GM12892 (cell line): ENCODE measurements around the gene IL6R.
A peak's percentile ranks its signal among the peaks of the same experiment; 100 is the strongest.

Experiments used
- DNase-seq: peaks from one replicate; pipeline ENCODE4 v3.0.0; 2011; ENCODE audit not compliant: insufficient read length
- FAIRE-seq: peaks from 2 replicates; lab custom pipeline; 2011; peaks lifted over from hg19 to GRCh38; lab: Jason Lieb, UNC
- POLR2A ChIP-seq: IDR thresholded peaks from 2 replicates; pipeline ENCODE4 v1.6.1; 2011; ENCODE audit warnings: low read depth, low read length, control low read depth
- POLR2AphosphoS5 ChIP-seq: IDR thresholded peaks from 2 replicates; pipeline ENCODE4 v1.6.1; 2011; ENCODE audit warnings: low read depth, low read length, control low read depth
- TAF1 ChIP-seq: IDR thresholded peaks from 2 replicates; pipeline ENCODE4 v1.6.1; 2011; ENCODE audit warnings: low read depth, mild to moderate bottlenecking, control low read depth, low read length, borderline replicate concordance

Gene IL6R

DNA sequence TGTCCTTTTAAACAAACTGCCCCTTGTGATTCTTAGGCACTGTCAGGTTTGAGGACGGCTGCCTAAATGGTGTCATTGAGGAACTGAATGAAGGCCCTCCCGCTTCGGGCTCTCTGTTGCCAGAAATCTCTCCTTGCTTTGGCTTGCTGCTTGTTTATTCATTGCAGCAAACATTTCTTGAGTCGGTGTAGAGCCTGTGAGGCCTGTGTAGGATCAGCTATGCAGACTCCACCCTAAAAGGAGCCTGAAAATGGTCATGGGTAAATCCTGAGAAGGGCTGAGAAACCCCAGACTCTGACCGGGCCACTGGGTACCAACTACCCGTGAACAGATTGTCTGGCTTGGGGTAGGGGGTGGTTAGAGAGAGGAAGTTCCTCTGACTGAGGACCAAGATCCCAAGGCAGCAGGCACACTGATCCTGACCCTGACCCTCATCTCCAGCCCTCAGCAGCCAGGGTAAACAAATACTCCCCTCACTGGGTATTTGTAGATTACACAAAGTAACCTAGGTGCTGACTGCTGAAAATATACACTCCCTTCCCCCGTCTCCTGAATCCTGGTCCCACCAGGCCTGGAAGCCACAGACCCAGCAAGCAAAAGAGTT lies 3.1 kb downstream of the IL6R start:
- FAIRE-seq (no peak), DNase-seq (no peak)
- TF ChIP-seq TAF1 (no peak), POLR2AphosphoS5 (no peak), POLR2A (no peak)

DNA sequence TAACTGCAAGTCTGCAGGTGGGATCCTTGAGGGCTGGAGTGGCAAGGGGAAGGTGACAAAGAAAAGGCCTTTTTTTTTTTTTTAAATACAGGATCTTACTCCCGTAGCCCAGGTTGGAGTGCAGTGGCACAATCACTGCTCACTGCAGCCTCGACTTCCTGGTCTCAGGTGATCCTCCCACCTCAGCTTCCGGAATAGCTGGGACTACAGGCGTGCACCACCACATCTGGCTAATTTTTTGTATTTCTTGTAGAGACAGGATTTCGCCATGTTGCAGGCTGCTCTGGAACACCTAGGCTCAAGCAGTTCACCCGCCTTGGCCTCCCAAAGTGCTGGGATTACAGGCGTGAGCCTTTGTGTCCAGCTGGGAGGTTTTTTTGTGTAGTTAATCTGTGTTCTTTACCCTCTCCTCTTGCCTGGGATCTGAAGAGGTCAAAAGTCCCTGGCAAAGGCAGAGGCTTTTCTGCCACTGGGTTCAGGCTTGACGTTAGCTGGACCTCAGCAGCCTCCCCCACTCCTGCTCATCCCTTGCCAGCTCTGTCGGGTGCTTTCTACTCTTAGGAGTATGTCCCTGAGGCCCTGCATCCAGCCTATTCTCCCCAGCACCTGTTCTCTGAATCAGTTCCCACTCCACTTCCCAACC lies 5.2 kb downstream of the IL6R start:
- DNase-seq = no peak
- TF ChIP-seq TAF1 = no peak
- FAIRE-seq = no peak

- TF ChIP-seq TAF1 (no peak), POLR2A (no peak), POLR2AphosphoS5 (no peak)
- FAIRE-seq (no peak), DNase-seq (no peak)
These were observed 6.4 kb downstream of the IL6R start for GRCh38 chr1:154411525-154411924.

GRCh38 chr1:154413177-154413783 lies 8.1 kb downstream of the IL6R start:
- no peak for TF ChIP-seq POLR2A
- no peak for TF ChIP-seq TAF1
- TF ChIP-seq POLR2AphosphoS5 = no peak
- FAIRE-seq (no peak), DNase-seq (no peak)

GRCh38 chr1:154414606-154415005 lies 9.5 kb downstream of the IL6R start:
- FAIRE-seq = no peak
- DNase-seq = no peak
- TF ChIP-seq POLR2A (no peak), TAF1 (no peak), POLR2AphosphoS5 (no peak)

- DNase-seq (no peak), FAIRE-seq (no peak)
- TF ChIP-seq POLR2A = no peak
- no peak for TF ChIP-seq TAF1
- TF ChIP-seq POLR2AphosphoS5 = no peak
These were observed 11.6 kb downstream of the IL6R start for GRCh38 chr1:154416471-154417337.

DNA sequence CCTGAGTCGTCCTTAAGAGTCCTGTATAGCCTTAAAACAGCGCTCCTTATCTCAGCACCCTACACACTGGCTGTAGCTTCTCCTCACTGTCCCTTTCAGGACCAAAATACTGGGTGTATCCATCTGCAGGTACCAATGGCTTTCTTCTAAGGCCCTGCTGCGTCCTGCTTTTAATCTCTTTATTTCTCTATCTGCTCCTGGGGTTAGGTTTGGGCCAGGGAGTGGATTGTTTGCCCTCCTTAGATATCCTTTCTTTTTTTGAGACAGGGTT lies 12.1 kb downstream of the IL6R start:
- TF ChIP-seq POLR2AphosphoS5 (no peak), POLR2A (no peak), TAF1 (no peak)
- FAIRE-seq (no peak), DNase-seq (no peak)

DNA sequence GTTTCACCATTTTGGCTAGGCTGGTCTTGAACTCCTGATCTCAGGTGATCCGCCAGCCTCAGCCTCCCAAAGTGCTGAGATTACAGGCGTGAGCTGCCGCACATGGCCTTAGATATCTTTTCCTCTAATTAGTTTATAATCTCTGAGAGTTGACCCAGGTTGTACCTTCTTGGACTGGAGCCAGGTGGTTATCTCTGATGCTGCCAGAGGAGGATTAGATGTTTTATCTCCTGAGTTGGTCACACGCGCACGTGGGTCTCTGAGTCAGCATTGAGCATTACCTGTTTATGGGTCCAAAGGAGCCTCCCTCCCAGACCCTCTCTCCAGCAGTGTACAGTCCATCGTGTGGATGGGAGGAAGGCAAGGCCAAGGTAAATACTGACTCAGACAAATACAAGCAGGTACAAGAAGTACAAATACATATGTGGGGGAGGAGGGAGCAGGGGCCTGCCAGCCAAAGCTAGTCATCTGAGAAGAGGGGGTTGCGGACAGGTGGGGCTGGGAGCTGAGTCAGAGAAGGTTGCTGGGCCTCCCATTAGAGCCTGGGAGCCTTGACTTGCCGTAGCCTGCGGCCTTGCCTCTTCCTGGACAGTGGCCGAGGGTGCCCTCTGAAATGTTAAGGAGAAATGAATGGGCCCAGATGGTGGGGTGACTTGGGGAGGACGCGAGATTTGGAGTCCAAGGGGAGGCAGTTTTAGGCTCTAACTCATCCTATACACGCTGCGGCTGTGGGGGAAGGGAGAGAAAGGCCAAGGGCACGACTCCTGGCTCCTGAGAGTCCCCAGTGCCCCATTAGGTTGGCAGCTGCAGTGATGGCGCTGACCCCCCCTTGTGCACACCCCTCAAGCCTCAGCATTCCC lies 13.1 kb downstream of the IL6R start:
- no peak for TF ChIP-seq POLR2A
- no peak for TF ChIP-seq POLR2AphosphoS5
- TF ChIP-seq TAF1 = no peak
- no peak for FAIRE-seq
- no peak for DNase-seq

GRCh38 chr1:154418923-154419619 lies 13.9 kb downstream of the IL6R start:
- FAIRE-seq (no peak), DNase-seq (no peak)
- no peak for TF ChIP-seq TAF1
- TF ChIP-seq POLR2AphosphoS5 = no peak
- no peak for TF ChIP-seq POLR2A

DNA sequence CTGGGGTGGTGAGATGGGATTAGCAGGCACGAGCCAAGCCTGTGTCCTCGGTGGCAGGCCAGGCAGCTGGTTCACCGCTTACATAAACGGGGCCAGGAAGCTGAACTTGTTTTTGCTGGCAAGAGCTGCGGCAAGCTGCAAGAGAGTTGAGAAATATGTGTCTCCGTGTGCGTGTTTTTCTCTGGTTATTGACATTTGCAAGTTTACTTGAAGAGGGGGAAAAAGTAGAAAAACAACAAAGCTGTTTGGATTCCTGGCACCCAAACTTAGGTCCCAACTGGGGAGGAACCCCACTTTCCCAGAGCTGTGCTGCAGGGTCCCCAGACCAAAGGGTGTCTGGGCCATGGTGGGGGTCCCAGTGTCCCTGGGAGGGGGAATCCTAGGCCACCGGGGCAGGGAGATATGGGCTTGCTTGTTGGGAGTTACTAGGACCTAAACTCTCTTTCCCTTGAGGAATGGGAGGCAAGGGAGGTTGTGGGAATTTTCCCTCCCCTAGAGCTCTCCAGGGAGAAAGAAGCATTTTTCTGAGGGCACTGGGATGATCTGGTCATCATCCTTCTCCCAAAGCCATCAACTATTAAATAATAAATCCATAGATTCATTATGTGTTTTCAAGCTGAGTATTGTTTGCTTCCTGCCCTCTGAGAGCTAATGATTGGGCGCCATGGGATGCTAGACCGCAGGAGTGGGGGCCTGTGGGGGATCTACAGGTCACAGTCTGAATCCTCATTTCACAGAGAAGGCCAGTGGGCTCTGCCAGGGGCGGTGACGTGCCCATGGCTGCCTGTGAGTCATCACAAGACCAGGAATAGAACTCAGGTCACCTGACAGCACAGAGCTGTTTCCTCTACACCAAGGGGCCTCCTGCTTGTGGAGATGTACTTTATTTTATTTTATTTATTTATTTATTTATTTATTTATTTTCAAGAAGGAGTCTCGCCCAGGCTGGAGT lies 14.8 kb downstream of the IL6R start:
- FAIRE-seq = no peak

More for the DNA sequence above, 14.8 kb downstream of the IL6R start:
- peak; percentile 57 for DNase-seq
- TF ChIP-seq TAF1 = no peak
- no peak for TF ChIP-seq POLR2A
- TF ChIP-seq POLR2AphosphoS5 = no peak
